ENCODE measurements around the gene MAPRE2.

The MAPRE2 gene

DNA sequence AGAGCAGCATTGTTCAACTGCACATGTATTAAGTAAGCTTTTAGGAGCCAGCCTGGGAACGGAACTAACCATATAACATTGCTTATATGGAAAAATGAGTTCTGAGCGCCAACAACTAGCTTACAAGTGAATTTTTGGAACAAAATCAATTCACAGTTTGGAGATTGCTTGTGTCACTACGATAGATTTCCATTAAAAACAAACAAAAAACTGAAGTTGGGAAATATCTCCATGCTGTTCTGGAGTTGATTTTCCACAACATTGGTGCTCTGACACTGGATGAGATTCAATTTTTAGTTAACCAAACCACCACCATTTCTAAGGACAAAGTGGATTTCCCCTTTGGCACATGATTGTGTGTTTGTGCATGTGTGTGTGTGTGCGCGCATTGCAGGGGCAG, 142.7 kb downstream of the MAPRE2 start:
- no peak for DNase-seq (ENCODE audit: low spot score)

- DNase-seq (ENCODE audit: low spot score): no peak
These were observed 144.6 kb downstream of the MAPRE2 start for GRCh38 chr18:35185771-35186170.

DNA sequence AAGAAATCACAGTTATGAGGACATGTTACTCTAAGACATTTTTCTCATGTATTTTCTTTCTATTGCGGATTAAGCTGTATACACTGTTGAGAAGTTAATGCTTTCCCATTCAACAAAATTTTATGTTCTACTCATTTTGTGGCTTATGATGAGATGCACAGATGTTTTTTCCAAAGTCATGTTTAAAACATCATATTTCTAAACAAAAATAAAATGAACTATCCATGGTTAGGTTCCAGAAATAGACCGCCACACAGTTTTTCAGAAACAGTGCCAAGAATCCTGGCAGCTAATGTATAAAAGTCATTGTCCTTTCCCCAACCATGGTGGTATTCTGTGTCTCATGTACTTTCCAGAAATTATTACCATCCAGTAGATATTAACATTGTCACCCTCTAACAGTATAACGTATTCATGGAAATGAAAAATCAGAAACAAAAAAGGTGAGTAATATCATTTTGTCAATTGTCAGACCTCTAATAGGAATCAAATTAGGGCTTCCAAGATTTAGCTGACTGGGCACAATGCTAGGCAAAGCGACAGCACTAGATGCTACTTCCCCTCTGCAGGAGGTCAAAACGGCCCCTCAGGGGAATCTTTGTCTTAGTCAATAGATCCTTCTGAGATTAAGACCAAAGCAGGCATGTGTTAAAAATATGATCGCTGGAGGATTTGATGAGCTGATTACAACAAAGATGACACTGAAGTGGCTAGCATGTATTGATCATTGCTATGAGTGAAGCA, 145.2 kb downstream of the MAPRE2 start:
- DNase-seq (ENCODE audit: low spot score): peak; percentile 33

GRCh38 chr18:35189510-35189909, 148.3 kb downstream of the MAPRE2 start:
- DNase-seq (ENCODE audit: low spot score): peak; percentile 88

- no peak for DNase-seq (ENCODE audit: low spot score)
These were observed 149.9 kb downstream of the MAPRE2 start for GRCh38 chr18:35190948-35191697.

- DNase-seq (ENCODE audit: low spot score): no peak
These were observed 150.4 kb downstream of the MAPRE2 start for GRCh38 chr18:35191698-35192025.

GRCh38 chr18:35192415-35192814, 151.2 kb downstream of the MAPRE2 start:
- no peak for DNase-seq (ENCODE audit: low spot score)

Data from putamen (tissue), 1 donor.